ENCODE data around the gene KPNA3. TPM values are rescaled to one million over a fixed set of nuclear protein-coding genes. Genes with fewer than 3 reads are reported as not detected.
"Not testable (repeated sequence)": the region's sequence is repeated elsewhere in the genome, so short reads cannot be mapped to it uniquely, and the experiment has no call there.

KPNA3 gene
- total and polyA plus RNA-seq, 12 donors = 22.5 to 79.1 (median 55.0) TPM

GRCh38 chr13:49711218-49711863, 81.1 kb downstream of the KPNA3 start:
- TF ChIP-seq CTCF (IDR thresholded peaks at IDR 0.05) = no peak
- WGBS, 2 donors = 39 to 53% methylated on average over 2 of the region's 2 CpGs
- Histone ChIP-seq H3K9me3 (peaks cover 0 to 24% (median 19%) of the 10 kb centered on the region in 11 donors), H3K27me3 (no peaks in the 10 kb centered on the region), H3K27ac (no peak overlapping the region), H3K4me1 (peaks cover 0 to 4% (median 0%) of the 10 kb centered on the region in 9 donors), H3K4me3 (no peak overlapping the region), H3K36me3 (peaks cover 0 to 81% (median 39%) of the 10 kb centered on the region in 9 donors)
- intact Hi-C loops (cut with DNase I) = no loop called here
- DNase-seq (no peak), ATAC-seq (peak in 1 of 8 donors; percentile 48)

- DNase-seq; H3K9me3 ChIP-seq; H3K27ac ChIP-seq; intact Hi-C loops (cut with DNase I); H3K4me1 ChIP-seq; H3K27me3 ChIP-seq; ATAC-seq; H3K4me3 ChIP-seq: not testable (repeated sequence)
- WGBS, 2 donors = 99% methylated on average over 7 of the region's 7 CpGs
- peaks cover 0 to 96% (median 43%) of the 10 kb centered on the region in 9 donors for H3K36me3 ChIP-seq
Observed at GRCh38 chr13:49704264-49704663, 88.2 kb downstream of the KPNA3 start.

GRCh38 chr13:49701491-49701890, 91.0 kb downstream of the KPNA3 start:
- no peak for TF ChIP-seq CTCF (IDR thresholded peaks at IDR 0.05)
- H3K4me1 ChIP-seq = no peaks in the 10 kb centered on the region
- no peaks in the 10 kb centered on the region for H3K9me3 ChIP-seq
- H3K27me3 ChIP-seq = no peaks in the 10 kb centered on the region
- no peak overlapping the region for H3K4me3 ChIP-seq
- ATAC-seq (no peak), DNase-seq (no peak)
- intact Hi-C loops (cut with DNase I) = no loop called here
- H3K27ac ChIP-seq = no peak overlapping the region
- H3K36me3 ChIP-seq = peaks cover 0 to 91% (median 36%) of the 10 kb centered on the region in 9 donors

- TF ChIP-seq CTCF (IDR thresholded peaks at IDR 0.05) = no peak
- Histone ChIP-seq H3K27me3 (no peaks in the 10 kb centered on the region), H3K4me1 (peaks cover 0 to 3% (median 0%) of the 10 kb centered on the region in 9 donors), H3K36me3 (peaks cover 0 to 54% (median 24%) of the 10 kb centered on the region in 9 donors), H3K27ac (no peak overlapping the region), H3K4me3 (no peak overlapping the region), H3K9me3 (no peaks in the 10 kb centered on the region)
- 98 to 99% methylated on average over 3 of the region's 3 CpGs for WGBS, 2 donors
- intact Hi-C loops (cut with DNase I) = loop anchor here in 1 of 10 donors (10.0 kb wide), 1 partner anchor 237 kb away; the partner anchor contains the start of gene SPRYD7
- ATAC-seq (no peak), DNase-seq (no peak)
Observed at GRCh38 chr13:49697468-49697867, 95.0 kb downstream of the KPNA3 start.

- no peak overlapping the region for H3K4me3 ChIP-seq
Observed at GRCh38 chr13:49694446-49694845, 98.0 kb downstream of the KPNA3 start.

More at GRCh38 chr13:49694446-49694845, 98.0 kb downstream of the KPNA3 start:
- no peak overlapping the region for H3K27ac ChIP-seq
- no peak for TF ChIP-seq CTCF (IDR thresholded peaks at IDR 0.05)
- intact Hi-C loops (cut with DNase I) = loop anchor here in 4 of 10 donors (5.0 to 10.0 kb wide), 2 partner anchors 98 to 240 kb away; partner anchors contain the start of genes KPNA3 (in 3 of the 4) and SPRYD7 (in 1 of the 4)
- DNase-seq (no peak), ATAC-seq (no peak)
- peaks cover 0 to 21% (median 9%) of the 10 kb centered on the region in 9 donors for H3K4me1 ChIP-seq
- 77 to 95% methylated on average over 1 of the region's 1 CpG for WGBS, 2 donors
- no peaks in the 10 kb centered on the region for H3K27me3 ChIP-seq
- H3K36me3 ChIP-seq = peaks cover 0 to 24% (median 6%) of the 10 kb centered on the region in 9 donors
- H3K9me3 ChIP-seq = no peaks in the 10 kb centered on the region
